GM12891 (cell line): Measurements from ENCODE around the gene FBXW11.

Experiments used
- DNase-seq: peaks from one replicate; pipeline ENCODE4 v3.0.0; 2011; ENCODE audit warnings: low spot score; ENCODE audit not compliant: insufficient read length
- FAIRE-seq: peaks from 2 replicates; lab custom pipeline; 2011; peaks lifted over from hg19 to GRCh38; lab: Jason Lieb, UNC
- PAX5 ChIP-seq: IDR thresholded peaks from 2 replicates; pipeline ENCODE4 v1.6.1; 2011; ENCODE audit warnings: low read length, moderate library complexity, mild to moderate bottlenecking; ENCODE audit not compliant: insufficient read depth, severe bottlenecking
- POLR2A ChIP-seq: IDR thresholded peaks from 2 replicates; pipeline ENCODE4 v1.6.1; 2011; ENCODE audit warnings: low read depth, low read length, control low read depth
- POLR2AphosphoS5 ChIP-seq: IDR thresholded peaks from 2 replicates; pipeline ENCODE4 v1.6.1; 2011; ENCODE audit warnings: low read depth, low read length, control low read depth
- POU2F2 ChIP-seq: IDR thresholded peaks from 2 replicates; pipeline ENCODE4 v1.6.1; 2011; ENCODE audit warnings: low read depth, mild to moderate bottlenecking, control low read depth, low read length, moderate library complexity
- SPI1 ChIP-seq: IDR thresholded peaks from 2 replicates; pipeline ENCODE4 v1.6.1; 2011; ENCODE audit warnings: low read depth, low read length, control low read depth
- TAF1 ChIP-seq: IDR thresholded peaks from 2 replicates; pipeline ENCODE4 v1.6.1; 2011; ENCODE audit warnings: low read depth, low read length, control low read depth

Gene FBXW11

DNA sequence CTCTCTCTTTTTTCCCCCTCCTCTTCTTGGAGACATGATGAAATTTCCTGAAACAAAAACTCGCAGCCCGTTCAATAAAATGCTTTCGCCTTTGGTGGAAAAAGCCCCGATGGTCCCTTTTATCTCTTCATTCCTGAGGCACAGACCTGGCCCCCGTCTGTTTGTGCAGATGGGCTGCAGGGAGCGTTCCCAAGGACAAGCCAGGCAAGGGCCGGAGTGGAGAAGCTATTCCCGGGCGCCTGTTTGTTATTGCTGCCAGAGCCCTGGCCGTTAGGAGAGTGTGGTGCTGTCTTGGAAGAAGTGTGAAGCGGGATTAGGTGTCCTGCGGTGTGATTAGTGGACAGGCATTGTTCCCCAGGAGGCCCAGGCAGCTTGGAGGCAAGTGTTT lies 149.0 kb downstream of the FBXW11 start:
- FAIRE-seq = no peak
- TF ChIP-seq POLR2A (no peak), PAX5 (no peak), POLR2AphosphoS5 (no peak), TAF1 (no peak), POU2F2 (no peak)

DNA sequence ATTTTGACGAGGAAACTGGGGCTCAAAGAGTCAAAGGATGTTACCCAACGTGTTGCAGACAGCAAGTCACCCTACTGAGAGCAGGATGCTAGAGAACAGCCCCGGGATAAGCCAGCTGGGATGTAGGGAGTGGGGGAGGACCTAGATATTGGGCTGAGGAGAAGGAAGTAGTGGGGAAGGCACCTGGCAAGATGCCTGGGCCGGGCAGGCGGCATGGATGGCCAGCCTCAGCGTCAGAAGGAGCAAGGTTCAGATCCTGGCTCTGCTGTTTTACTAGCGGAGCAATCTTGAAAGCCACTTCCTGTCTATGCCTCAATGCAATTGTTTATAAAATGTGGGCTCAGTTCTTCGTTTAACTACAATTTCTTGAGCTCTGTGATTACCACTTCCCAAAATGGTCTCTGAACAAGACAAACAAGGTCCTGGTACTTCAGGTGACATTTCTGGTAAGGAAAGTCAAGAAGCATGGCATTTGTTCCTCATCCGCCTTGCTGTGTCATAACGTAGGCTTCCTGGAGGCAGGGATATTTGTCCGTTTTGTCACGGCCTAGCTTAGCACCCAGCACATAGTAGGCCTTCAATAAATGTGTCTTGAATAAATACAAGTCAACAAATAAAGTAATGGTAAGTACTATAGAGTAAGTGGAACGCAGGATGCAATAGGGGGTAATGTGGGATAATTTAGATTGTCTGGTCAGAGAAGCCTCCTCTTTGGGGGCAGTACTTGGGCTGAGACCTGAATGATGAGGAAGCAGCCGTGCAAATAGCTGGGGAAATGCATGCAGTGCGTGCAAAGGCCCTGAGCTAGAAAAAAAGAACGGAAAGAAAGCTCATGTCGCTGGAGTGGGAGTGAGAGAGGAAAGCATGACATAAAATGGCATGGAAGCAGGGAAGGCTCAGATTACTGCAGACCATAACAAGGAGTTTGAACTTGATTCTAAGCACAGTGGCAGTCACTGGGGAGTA lies 150.4 kb downstream of the FBXW11 start:
- TF ChIP-seq TAF1 (no peak), POU2F2 (no peak), PAX5 (no peak), POLR2A (no peak), SPI1 (no peak), POLR2AphosphoS5 (no peak)
- DNase-seq (no peak), FAIRE-seq (no peak)

More for the DNA sequence above, 149.0 kb downstream of the FBXW11 start:
- DNase-seq = no peak

DNA sequence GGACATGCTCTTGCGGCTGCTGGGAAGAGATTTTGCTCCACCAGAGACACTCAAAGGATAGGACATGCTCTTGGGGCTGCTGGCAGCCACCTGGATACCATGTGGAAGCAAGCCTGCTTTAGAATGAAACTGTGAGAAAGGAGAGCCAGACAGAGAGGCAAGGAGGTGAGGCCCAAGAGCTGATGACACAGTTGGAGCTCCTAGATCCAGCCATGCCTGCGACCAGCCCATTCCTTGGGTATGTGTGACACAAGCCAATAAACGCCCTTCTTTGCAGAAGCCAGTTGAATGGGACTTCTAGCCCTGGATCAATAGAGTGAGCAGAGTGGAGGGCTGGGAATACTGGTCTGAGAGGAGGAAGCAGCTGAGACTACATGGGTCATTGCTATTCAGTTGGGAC lies 151.2 kb downstream of the FBXW11 start:
- DNase-seq (no peak), FAIRE-seq (no peak)
- no peak for TF ChIP-seq POU2F2
- TF ChIP-seq POLR2A = no peak
- TF ChIP-seq TAF1 = no peak
- no peak for TF ChIP-seq PAX5
- TF ChIP-seq SPI1 = no peak
- TF ChIP-seq POLR2AphosphoS5 = no peak

DNA sequence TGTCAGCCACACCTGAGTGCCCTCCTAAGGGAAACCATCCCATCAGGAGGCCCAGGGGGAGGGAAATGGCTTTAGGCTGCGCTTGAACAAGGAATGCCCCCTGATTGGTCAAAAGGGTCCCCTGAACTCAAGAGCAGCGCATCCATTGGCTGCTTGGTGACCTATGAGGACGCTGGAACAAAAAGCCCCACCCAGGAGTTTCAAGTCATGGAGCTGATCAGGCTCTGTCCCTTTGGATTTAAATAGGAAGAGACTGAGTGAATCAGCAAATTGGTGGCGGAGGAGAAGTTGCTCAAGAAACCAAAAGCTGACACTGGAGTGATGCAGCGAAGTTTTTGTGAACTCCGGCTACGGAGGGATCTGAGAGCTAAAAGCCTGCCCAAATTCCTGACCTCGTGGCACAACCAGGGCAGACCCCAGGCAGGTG lies 154.2 kb downstream of the FBXW11 start:
- no peak for DNase-seq
- no peak for FAIRE-seq
- TF ChIP-seq PAX5 = no peak
- no peak for TF ChIP-seq SPI1
- TF ChIP-seq POU2F2 = no peak
- no peak for TF ChIP-seq POLR2A
- no peak for TF ChIP-seq POLR2AphosphoS5
- TF ChIP-seq TAF1 = no peak

DNA sequence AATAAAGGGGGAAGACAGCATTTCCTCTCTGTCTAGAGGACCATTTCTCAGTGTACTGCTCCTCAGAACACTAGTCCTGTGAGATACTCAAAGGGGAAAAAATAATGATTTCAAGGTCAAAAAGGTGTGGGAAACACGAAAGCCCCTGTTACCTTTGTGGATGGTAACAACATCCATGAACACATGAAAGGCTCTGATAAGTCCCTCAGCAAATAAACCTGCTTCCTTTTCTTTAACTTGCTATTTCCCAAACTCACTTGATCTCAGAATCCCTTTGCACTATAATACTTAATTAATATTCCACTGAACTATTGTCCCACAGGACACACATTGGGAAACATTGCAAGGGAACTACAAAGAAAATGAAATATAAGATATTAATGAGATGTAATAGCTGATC lies 155.2 kb downstream of the FBXW11 start:
- FAIRE-seq (no peak), DNase-seq (no peak)
- TF ChIP-seq POLR2AphosphoS5 (no peak), PAX5 (no peak), POLR2A (no peak), SPI1 (no peak), POU2F2 (no peak), TAF1 (no peak)

DNA sequence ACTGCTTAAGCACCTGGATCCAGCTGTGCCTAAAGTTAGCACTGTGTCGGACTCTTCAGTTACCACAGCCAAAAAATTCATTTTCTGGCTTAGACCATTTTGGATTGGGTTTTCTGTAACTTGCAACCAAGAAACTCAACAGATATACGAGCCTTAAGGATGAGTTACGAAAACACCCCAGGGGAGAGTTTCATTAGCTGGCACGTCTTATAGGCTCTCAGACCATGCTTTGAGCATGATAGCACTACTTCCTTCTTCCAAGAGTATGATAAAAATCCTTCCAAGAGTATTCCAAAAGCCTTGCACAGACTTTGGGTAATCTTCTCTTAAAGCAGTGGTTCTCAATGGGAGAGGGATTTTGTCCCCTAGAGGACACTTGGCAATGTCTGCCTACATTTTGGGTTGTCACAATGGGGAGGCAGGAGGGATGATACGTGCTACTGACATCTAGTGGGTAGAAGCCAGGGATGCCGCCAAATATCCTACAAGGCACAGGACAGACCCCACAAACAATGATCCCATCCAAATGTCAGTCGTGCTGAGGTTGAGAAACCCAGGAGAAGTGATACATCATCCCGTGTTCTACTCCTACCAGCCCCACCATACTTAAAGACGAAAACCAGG lies 156.0 kb downstream of the FBXW11 start:
- no peak for TF ChIP-seq PAX5
- no peak for TF ChIP-seq TAF1
- TF ChIP-seq POLR2AphosphoS5 = no peak
- FAIRE-seq = no peak
- no peak for DNase-seq

DNA sequence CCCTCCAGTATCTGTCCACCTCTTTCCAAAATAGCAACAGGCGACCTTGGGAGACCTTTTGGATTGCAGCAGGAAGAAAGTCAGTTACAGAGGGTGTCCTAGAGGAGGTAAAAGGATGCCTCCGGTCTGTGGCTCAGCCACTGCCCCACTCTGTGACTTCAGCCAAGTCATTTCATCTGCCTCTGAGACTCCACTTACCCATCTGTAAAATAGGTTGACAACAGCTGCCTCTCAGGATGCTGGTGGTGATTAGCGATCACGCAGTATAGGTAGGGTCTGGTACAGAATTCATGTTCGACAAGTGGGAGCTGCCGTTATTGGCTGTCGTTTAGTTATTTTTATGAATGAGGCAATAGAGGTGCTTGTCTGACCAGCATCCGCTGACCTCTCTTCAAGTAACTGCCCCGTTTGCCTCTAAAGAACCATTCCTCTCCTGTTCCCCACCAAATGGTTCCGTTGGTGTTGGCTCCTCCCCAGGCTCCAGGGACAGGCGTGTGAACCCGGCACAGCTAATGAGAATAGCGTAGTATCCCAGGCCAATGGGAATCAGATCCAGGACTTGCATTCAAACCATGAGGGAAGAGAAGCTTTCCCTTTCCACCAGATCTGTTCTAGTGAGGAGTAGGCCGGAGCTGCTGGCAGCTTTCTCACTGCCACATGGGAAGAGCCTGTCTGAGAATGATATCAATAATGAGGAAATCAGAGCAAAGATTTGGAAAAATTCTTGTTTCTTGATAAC lies 156.7 kb downstream of the FBXW11 start:
- FAIRE-seq = no peak

DNA sequence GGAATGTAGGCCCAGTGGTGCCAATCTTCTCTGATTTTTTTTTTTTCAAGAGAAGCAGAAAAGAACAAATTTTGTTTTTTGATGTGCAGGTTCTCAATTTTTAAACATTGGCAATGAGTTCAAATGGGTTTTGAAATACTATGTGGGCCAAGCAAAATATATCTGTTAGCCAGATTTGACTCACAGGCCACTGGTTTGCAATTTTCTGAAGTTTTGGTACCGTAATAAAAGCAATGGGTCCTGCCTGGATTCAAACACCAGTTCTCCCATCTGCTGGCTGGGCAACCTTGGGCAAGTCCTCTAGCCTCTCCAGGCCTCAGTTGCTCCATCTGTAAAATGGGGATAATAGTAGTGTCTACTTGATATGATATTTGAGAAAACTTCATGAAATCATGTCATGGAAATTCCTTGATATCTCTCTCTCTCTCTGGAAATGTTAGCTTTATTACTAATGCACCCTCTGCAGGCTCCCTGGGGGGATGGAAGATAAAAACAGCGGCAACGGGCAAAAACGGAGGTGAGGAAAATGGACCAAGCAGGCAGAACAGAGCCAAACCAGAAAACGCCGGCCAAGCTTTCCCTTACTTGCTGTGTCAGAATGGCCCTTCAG lies 157.4 kb downstream of the FBXW11 start:
- DNase-seq = no peak
- TF ChIP-seq POLR2AphosphoS5 (no peak), TAF1 (no peak), POLR2A (no peak), PAX5 (no peak), POU2F2 (no peak), SPI1 (no peak)
- FAIRE-seq = no peak

More for the DNA sequence above, 156.7 kb downstream of the FBXW11 start:
- no peak for DNase-seq
- TF ChIP-seq POLR2AphosphoS5 (no peak), SPI1 (no peak), PAX5 (no peak), TAF1 (no peak)
